Measurements from ENCODE around the gene SMCO2. TPM values are rescaled to one million over a fixed set of nuclear protein-coding genes. Genes with fewer than 3 reads are reported as not detected.

SMCO2 gene
- total and polyA plus RNA-seq, 2 of the 13 experiments (the other 11 are each of a cell fraction or from before 2014, with no cell fraction given), result 0.15 TPM; not detected in 1

DNA sequence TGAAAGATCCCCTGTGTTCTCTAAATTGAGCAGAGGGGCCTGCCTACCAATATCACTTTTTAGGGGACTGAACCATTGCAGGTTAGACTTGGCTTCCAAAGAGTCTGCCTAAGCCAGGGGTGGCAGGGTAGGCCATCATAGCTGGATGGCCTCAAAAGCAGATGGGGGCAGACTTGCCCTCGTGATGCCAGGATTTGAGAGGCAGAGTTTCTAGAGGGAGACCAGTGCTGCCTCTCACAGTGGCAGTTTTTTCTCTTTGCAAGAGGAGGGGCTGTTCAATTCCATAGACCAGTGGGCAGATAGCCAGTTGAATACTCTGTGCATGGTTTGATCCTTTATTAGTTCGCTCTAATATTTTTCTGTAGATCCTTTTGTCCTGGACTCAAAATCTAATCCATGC is 23.8 kb upstream of the SMCO2 start:
- 100% methylated on average over 2 of the region's 2 CpGs for WGBS (ENCODE audit: low lambda C conversion rate)
- no peak for FAIRE-seq
- H3K4me1 ChIP-seq (ENCODE audit: insufficient read depth, low read length), result no peaks in the 10 kb centered on the region
- DNase-seq (ENCODE audit: low spot score), result no peak
- ChIA-PET POLR2A (no interaction called here), CTCF (ENCODE audit: low intra/inter-chr PET ratio, low total read pairs) (no interaction called here)
- BruUV-seq (replicated peaks), result no TSS peak
- H3K27me3 ChIP-seq (ENCODE audit: control insufficient read depth in 1 of 2, insufficient read depth in 2 of 2, low read length in 2 of 2), result no peaks in the 10 kb centered on the region
- no peak overlapping the region for H3K4me2 ChIP-seq (ENCODE audit: low read depth, low read length)
- intact Hi-C loops (cut with micrococcal nuclease; ENCODE audit: unreplicated experiment) (no loop called here), in situ Hi-C loops (cut with HindIII; ENCODE audit: extremely low pct_ligation_motif_present, low pct_unique_long_range_greater_than_20kb) (no loop called here)
- ATAC-seq, result no peak
- no peak overlapping the region for H3K9ac ChIP-seq (ENCODE audit: insufficient read depth, low read depth, low read length)
- H3K36me3 ChIP-seq (replicated peaks in 1 of 2; ENCODE audit: control insufficient read depth in 1 of 2, insufficient read depth in 2 of 2, low read length in 2 of 2), result peaks cover 0 to 5% of the 10 kb centered on the region in 2 experiments; a peak in 1 of 5 replicates
- no peak for TF ChIP-seq CBFB (CRISPR knock-in tag; IDR thresholded peaks at IDR 0.05)
- no peak for TF ChIP-seq SETDB1 (CRISPR knock-in tag; IDR thresholded peaks at IDR 0.05; ENCODE audit: borderline replicate concordance)
- TF ChIP-seq ZBTB21 (CRISPR knock-in tag; IDR thresholded peaks at IDR 0.05), result no peak
- no peak for TF ChIP-seq PHB2 (IDR thresholded peaks at IDR 0.05; ENCODE audit: partially characterized antibody)
- TF ChIP-seq, protein P1, sequence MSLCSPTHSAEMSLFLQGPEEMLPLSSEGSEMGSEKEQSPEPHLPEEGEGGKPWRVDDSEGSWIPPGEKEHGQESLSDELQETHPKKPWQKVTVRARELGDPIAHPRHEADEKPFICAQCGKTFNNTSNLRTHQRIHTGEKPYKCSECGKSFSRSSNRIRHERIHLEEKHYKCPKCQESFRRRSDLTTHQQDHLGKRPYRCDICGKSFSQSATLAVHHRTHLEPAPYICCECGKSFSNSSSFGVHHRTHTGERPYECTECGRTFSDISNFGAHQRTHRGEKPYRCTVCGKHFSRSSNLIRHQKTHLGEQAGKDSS (CRISPR knock-in tag; IDR thresholded peaks at IDR 0.05; ENCODE audit: borderline replicate concordance, low read depth), result no peak
- TF ChIP-seq, protein P2, sequence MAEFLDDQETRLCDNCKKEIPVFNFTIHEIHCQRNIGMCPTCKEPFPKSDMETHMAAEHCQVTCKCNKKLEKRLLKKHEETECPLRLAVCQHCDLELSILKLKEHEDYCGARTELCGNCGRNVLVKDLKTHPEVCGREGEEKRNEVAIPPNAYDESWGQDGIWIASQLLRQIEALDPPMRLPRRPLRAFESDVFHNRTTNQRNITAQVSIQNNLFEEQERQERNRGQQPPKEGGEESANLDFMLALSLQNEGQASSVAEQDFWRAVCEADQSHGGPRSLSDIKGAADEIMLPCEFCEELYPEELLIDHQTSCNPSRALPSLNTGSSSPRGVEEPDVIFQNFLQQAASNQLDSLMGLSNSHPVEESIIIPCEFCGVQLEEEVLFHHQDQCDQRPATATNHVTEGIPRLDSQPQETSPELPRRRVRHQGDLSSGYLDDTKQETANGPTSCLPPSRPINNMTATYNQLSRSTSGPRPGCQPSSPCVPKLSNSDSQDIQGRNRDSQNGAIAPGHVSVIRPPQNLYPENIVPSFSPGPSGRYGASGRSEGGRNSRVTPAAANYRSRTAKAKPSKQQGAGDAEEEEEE (CRISPR knock-in tag; IDR thresholded peaks at IDR 0.05; ENCODE audit: borderline replicate concordance), result no peak
- no peak for TF ChIP-seq ZNF337 (CRISPR knock-in tag; IDR thresholded peaks at IDR 0.05; ENCODE audit: borderline replicate concordance, low read depth)
- TF ChIP-seq ZNF761 (CRISPR knock-in tag; conservative IDR thresholded peaks at IDR 0.05), result no peak
- TF ChIP-seq ZNF839 (CRISPR knock-in tag; IDR thresholded peaks at IDR 0.05; ENCODE audit: borderline replicate concordance), result no peak
- TF ChIP-seq, protein P3, sequence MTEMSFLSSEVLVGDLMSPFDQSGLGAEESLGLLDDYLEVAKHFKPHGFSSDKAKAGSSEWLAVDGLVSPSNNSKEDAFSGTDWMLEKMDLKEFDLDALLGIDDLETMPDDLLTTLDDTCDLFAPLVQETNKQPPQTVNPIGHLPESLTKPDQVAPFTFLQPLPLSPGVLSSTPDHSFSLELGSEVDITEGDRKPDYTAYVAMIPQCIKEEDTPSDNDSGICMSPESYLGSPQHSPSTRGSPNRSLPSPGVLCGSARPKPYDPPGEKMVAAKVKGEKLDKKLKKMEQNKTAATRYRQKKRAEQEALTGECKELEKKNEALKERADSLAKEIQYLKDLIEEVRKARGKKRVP (CRISPR knock-in tag; IDR thresholded peaks at IDR 0.05), result no peak
- TF ChIP-seq, protein P4, sequence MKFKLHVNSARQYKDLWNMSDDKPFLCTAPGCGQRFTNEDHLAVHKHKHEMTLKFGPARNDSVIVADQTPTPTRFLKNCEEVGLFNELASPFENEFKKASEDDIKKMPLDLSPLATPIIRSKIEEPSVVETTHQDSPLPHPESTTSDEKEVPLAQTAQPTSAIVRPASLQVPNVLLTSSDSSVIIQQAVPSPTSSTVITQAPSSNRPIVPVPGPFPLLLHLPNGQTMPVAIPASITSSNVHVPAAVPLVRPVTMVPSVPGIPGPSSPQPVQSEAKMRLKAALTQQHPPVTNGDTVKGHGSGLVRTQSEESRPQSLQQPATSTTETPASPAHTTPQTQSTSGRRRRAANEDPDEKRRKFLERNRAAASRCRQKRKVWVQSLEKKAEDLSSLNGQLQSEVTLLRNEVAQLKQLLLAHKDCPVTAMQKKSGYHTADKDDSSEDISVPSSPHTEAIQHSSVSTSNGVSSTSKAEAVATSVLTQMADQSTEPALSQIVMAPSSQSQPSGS (CRISPR knock-in tag; IDR thresholded peaks at IDR 0.05), result no peak
- no peak for TF ChIP-seq EZH2 (conservative IDR thresholded peaks at IDR 0.05; ENCODE audit: low read depth, low read length)
- no peak for TF ChIP-seq POGZ (CRISPR knock-in tag; IDR thresholded peaks at IDR 0.05)
- no peak for TF ChIP-seq ETS1 (CRISPR knock-in tag; IDR thresholded peaks at IDR 0.05)
- TF ChIP-seq ZNF589 (CRISPR knock-in tag; conservative IDR thresholded peaks at IDR 0.05), result no peak
- no peak overlapping the region for H2AFZ ChIP-seq (ENCODE audit: low read length)
- no peaks in the 10 kb centered on the region for H3K9me3 ChIP-seq (ENCODE audit: low read length)
- no peaks in the 10 kb centered on the region for H4K20me1 ChIP-seq (ENCODE audit: insufficient read depth, low read length)
- H3K27ac ChIP-seq (ENCODE audit: extremely low read length, insufficient read depth, low read length), result no peak overlapping the region
- H3K79me2 ChIP-seq (ENCODE audit: insufficient read depth, low read length), result no peaks in the 10 kb centered on the region
- no peak overlapping the region for H3K4me3 ChIP-seq (replicated peaks in 1 of 3; ENCODE audit: insufficient read depth in 1 of 3, low read depth in 2 of 3, low read length in 3 of 3)

Measured in HepG2 (cell line).